GM10266 (cell line): ENCODE results near the gene GPR132.

Experiments
- DNase-seq: peaks from one replicate; pipeline ENCODE4 v3.0.0; 2012; ENCODE audit errors: extremely low spot score
- TF ChIP-seq, protein P1 (sequence below): IDR thresholded peaks from 2 replicates; pipeline ENCODE4 v1.5.1; 2012; ENCODE audit warnings: mild to moderate bottlenecking, low read depth; ENCODE audit not compliant: control insufficient read depth, insufficient read depth; ENCODE audit errors: missing control alignments

Gene GPR132

DNA sequence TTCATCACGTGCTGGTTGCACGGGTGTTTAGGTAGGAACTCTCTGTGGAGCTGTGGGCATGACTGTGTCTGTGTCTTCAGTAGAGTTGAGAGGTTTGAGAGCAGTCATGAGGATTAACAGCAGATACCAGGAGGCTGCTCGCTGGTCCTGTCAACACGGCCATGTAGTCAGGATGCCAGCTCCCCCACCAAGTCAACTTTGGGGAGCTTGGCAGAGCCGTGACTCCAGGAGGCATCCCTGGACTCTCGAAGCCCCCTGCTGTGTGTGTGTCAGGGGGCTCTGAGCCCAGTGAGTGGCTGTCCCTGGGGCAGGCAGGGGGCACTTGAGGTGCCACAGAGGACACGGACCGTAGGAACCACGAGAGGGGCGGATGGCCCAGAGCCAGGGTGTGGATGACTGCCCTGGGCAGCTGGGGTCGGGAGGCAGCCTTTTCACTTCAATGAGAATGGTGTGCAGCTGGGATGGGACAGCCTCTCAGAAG is 7.2 kb upstream of the GPR132 start:
- no peak for DNase-seq
- TF ChIP-seq, protein P1, sequence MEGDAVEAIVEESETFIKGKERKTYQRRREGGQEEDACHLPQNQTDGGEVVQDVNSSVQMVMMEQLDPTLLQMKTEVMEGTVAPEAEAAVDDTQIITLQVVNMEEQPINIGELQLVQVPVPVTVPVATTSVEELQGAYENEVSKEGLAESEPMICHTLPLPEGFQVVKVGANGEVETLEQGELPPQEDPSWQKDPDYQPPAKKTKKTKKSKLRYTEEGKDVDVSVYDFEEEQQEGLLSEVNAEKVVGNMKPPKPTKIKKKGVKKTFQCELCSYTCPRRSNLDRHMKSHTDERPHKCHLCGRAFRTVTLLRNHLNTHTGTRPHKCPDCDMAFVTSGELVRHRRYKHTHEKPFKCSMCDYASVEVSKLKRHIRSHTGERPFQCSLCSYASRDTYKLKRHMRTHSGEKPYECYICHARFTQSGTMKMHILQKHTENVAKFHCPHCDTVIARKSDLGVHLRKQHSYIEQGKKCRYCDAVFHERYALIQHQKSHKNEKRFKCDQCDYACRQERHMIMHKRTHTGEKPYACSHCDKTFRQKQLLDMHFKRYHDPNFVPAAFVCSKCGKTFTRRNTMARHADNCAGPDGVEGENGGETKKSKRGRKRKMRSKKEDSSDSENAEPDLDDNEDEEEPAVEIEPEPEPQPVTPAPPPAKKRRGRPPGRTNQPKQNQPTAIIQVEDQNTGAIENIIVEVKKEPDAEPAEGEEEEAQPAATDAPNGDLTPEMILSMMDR, result no peak

GRCh38 chr14:105071942-105072341 is 6.7 kb upstream of the GPR132 start:
- TF ChIP-seq, protein P1, result no peak
- no peak for DNase-seq

- DNase-seq, result no peak
- TF ChIP-seq, protein P1, result no peak
Measured at GRCh38 chr14:105071326-105071725, 6.1 kb upstream of the GPR132 start.

DNA sequence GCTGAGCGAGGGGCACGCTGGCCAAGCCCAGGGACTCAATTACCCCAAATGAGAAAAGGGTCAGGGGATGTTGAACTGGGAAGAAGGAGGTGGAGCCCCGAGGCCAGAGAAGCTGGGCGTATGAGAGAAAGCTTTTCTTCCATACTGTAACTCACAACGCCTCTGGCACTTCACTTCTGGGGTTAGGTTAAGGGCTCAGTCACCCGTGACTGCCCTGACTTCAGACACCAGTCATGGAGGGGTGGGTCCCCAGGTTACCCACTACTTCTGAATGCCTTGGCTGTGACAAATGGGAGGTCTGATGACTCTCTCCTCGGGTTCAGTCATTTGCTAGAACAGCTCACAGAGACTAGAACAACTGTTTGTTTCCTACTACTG is 5.5 kb upstream of the GPR132 start:
- DNase-seq, result peak; percentile 73
- TF ChIP-seq, protein P1, result no peak

- TF ChIP-seq, protein P1, result no peak
- DNase-seq, result peak; percentile 91
Measured at GRCh38 chr14:105069871-105070759, 4.9 kb upstream of the GPR132 start.

DNA sequence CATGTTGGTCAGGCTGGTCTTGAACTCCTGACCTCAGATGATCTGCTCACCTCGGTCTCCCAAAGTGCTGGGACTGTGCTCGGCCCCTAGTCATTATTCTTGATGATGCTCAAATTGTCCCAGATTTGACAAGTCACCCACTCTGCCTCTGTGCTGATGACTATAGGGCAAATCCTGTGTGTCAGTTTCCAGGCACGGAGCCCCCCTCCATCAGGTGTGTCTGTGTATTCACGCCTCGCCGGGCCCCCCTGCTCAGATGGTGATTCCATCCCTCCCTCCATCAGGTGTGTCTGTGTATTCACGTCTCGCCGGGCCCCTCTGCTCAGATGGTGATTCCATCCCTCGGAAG is 4.3 kb upstream of the GPR132 start:
- no peak for DNase-seq
- TF ChIP-seq, protein P1, result no peak

- no peak for DNase-seq
- TF ChIP-seq, protein P1, result no peak
Measured at GRCh38 chr14:105068818-105069217, 3.6 kb upstream of the GPR132 start.
